GM19099 (cell line): ENCODE data around the gene HRH2.

ENCODE experiments used
- POLR2A ChIP-seq: IDR thresholded peaks from 3 replicates; pipeline ENCODE4 v1.6.1; 2011; ENCODE audit warnings: low read depth; ENCODE audit not compliant: insufficient read length; ENCODE audit errors: extremely low read depth

Gene HRH2

DNA sequence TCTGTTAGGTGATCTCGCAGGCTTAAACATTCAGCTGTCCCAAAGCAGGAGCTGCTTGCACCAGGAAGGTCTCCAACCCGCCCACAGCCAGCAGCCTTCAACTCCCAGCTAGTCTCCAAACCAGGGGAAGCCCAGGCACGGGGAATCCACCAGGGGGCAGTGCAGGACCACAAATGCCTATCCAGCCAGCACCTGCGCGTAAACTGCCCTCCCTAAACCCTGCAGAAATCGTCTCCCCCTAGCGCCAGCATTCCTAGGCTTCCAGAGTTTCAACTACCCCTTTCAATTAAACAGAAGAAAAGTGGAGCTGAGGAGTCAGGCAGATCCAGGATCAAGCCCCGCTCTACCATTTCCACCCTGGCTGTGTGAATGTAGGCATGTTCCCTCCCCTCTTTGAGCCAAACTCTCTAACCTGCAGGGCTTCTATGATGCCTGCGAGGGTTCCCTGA, 72.0 kb downstream of the HRH2 start:
- no peak for TF ChIP-seq POLR2A

DNA sequence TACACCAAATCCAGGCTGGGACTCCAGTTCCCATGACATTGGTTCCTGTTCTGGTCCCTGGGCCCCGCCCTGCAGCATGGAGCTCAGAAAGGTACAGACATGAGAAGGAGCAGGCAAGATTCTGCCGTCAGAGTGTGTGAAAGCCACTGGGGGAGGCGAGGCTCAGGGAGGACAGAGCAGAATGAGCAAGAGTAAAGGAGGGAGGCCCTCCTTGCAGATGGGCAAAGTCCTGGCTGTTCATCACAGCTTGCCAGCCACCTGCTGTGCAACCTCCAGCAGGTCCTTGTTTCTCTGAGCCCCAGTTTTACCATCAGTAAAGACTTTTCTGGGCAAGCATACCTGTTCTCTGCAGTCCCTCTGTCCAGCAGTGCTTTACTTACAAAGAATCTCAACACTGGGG, 73.3 kb downstream of the HRH2 start:
- TF ChIP-seq POLR2A = no peak

DNA sequence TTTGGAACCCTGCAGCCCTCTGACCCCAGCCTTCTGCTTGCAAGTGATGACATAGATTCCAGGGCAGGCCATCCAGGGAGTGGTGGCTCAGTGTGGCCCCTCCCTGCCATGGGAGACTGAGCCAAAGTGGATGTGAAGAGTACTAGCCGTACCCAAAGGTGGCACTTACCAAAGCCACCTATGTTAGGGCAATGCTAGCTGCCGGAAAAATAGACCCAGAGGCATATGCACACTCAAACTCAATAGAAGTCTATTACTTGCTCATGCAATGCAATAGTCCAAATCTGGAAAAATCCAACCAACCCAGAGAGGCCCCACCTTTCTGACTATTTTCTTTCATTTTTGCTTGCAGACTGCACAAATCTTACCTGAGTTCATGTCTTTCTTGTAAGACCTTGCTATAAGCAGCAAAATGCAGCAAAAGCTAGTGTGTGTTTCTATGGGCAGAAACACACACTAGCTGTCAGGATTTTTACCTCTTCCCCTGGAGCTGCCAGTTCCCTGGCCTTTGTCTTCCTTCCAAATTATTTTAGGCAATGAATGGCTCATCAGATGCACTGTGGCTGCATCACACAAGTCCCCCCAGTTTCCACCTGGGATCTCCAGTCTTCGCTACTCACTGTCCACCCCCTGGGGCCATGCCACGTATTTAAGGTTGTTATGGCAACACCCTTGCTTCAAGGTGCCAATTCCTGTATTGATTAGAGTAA, 74.0 kb downstream of the HRH2 start:
- TF ChIP-seq POLR2A = no peak

GRCh38 chr5:175733017-175733416, 75.1 kb downstream of the HRH2 start:
- TF ChIP-seq POLR2A = no peak

DNA sequence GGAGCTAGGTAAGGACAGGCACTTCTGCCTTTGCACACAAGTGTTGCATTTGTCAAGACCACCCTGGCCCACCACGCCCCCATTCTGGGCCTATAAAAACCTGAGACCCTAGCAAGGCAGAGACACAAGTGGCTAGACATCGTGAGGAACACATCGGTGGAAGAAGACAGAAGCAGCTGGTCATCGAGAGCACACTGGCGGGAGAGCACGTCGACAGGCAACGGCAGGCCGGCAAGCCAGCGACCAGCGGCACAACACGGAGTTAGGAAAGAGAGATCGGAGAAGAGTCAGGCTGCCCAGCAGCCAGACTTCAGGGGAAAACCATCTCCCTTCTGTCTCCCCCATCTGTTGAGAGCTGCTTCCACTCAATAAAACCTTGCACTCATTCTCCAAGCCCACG, 76.1 kb downstream of the HRH2 start:
- no peak for TF ChIP-seq POLR2A

DNA sequence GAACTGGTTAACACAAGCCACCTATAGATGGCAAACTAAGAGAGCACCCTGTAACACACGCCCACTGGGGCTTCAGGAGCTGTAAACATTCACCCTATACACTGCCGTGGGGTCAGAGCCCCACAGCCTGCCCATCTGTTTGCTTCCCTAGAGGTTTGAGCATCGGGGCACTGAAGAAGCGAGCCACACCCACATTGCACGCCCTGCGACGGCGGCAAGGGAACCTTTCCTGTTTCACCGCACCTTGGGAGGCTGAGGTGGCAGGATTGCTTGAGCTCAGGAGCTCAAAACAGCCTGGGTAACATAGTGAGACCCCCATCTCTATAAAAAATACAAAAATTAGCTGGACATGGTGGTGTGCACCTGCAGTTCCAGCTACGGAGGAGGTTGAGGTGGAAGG, 76.6 kb downstream of the HRH2 start:
- no peak for TF ChIP-seq POLR2A

GRCh38 chr5:175735701-175736100, 77.8 kb downstream of the HRH2 start:
- TF ChIP-seq POLR2A = no peak

DNA sequence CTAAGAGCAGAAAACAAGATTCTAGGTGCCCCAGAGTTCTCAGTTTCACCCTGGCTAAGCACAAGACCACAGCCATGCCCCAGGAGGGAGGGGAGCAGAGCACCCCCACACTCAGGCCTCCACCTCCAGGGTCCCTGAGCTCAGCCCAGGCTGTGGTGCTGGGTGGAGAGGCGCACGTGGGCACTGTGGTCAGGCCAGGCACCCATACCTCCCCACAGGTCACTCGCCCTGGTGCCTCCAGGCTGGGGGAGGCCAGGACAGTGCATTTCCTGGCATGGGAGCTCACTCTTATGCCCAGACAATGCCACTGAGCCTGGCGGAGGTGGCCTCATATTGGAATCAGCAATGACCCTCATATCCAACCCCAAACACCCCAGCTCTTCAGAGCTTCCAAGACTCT, 78.8 kb downstream of the HRH2 start:
- TF ChIP-seq POLR2A = no peak

GRCh38 chr5:175737481-175737880, 79.6 kb downstream of the HRH2 start:
- TF ChIP-seq POLR2A = no peak

DNA sequence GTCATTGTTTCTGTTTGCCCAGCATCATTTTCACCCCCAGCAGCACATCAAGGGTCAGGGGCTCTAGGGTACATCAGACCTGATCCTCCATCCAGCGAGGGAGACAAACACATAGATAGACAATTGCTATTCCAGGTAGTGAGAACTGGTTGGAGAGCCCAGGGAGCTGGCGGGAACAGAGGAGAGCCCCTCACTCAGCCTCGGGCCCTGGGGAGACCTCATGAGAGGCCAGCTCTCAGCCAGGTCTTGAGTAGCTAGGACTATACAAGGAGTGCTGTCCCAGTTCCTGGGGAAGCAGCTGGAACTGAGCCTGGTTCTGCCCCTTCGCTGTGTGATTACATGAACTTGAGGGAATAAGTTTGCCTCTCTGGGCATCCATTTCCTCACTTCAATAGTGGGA, 80.3 kb downstream of the HRH2 start:
- no peak for TF ChIP-seq POLR2A

GRCh38 chr5:175738602-175739133, 80.8 kb downstream of the HRH2 start:
- no peak for TF ChIP-seq POLR2A

DNA sequence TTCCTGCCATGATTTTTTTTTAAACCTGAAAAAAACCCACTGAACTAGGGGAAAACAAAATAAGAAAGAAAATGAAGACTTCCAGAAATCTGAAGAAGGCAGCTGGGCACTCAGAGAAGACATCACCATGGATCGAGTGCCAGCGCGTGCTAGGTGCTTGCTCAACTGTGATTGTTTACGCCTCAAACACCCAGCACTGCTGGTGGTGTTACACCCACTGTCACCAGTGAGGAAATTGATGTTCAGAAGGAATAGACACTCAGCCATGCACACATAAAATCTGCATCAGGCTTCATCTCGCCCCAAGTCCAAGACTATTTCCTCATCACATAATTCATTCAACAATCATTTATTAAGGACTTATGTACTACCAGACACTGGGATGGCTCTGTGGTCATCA, 82.1 kb downstream of the HRH2 start:
- no peak for TF ChIP-seq POLR2A

GRCh38 chr5:175741556-175741955, 83.7 kb downstream of the HRH2 start:
- no peak for TF ChIP-seq POLR2A

DNA sequence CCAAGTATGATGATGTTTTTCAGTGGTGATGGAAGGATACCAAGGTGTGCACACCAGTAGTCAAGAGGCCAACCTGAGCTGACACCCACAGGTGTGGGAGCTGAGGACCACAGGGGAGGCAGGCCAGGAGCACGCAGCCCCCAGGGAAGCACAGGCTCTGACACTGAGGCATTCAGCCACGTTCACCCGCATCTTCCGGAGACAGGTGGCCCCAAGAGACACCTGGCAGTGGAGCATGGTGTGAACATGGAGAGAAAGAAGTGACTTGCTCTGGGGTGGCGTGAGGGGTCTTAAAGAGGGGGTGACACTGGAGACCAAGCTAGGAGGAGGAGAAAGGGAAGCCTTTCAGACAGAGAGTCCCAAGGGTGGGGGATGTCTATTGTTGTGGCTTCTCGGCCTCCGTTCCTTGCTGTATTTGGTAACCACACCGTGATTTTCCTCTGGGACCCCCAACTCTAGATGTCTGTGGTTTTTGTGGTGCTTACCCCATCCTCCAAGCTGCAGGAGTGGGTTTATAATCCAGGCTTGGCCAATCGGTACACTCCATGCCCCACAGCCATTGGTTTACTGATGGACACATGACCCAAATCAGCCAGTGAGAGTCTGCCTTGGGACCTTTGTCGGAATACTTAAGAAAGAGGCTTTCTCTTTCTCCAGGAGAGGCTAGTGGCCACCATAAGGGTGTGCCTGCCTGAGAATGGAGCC, 84.6 kb downstream of the HRH2 start:
- TF ChIP-seq POLR2A = no peak

DNA sequence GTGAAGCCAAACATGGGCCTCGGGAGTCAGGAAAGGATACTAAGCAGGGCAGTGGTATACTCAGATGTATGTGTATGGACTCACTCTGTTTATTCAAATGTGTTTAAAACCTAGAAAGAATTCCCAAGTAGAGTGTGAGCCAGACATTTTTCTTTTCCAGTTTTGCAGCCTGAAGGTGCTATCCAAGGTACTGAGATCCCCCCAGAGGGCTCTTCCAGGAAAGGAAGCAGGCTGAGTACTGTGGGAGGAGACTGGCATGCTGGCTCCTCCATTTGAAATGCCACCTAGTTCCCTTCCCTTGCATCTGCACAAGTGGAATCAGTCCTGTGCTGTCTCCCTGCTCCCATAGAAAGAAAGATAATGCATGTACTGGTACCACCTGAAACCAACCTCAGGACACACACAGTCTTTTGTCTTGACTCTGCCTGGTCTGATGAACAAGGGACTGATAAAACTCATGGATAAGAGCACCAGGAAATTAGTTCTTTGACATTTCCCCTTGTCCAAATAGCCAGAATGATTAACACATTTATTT, 85.9 kb downstream of the HRH2 start:
- TF ChIP-seq POLR2A = no peak

- TF ChIP-seq POLR2A = no peak
Observed at GRCh38 chr5:175745210-175745609, 87.3 kb downstream of the HRH2 start.
